Heart right ventricle (tissue), 16 donors: ENCODE data around the gene PHYKPL. TPM values are rescaled to one million over a fixed set of nuclear protein-coding genes. Genes with fewer than 3 reads are reported as not detected.

Source experiments
- ATAC-seq, 8 donors: fragments of 200-7000 bp; cut with Tn5 transposase; one replicate each; pipeline ENCODE4 v1.9.1; 2020; ENCODE audit warnings: mild to moderate bottlenecking in 8 of 8, moderate library complexity in 8 of 8, moderate number of reproducible peaks in 1 of 8
- DNase-seq, 2 donors: peaks; one replicate each; pipeline ENCODE4 v3.0.0-alpha.2; 2020
- H3K27ac ChIP-seq, 10 donors: fragments of 200-600 bp; sonication (generic) in 2 of 10; one replicate each; pipeline versions ENCODE4 v1.5.0 to v1.8.0; 2020 to 2022; ENCODE audit warnings: mild to moderate bottlenecking in 3 of 10
- H3K27me3 ChIP-seq, 7 donors: fragments of 200-600 bp; one replicate each; pipeline ENCODE4 v1.8.0; 2021 to 2022; ENCODE audit warnings: mild to moderate bottlenecking in 2 of 7
- H3K36me3 ChIP-seq, 9 donors: fragments of 200-600 bp; sonication (generic) in 1 of 9; one replicate each; pipeline versions ENCODE4 v1.5.0 to v1.8.0; 2020 to 2022; ENCODE audit warnings: mild to moderate bottlenecking in 2 of 9
- H3K4me1 ChIP-seq, 9 donors: fragments of 200-600 bp; sonication (generic) in 1 of 9; one replicate each; pipeline versions ENCODE4 v1.5.0 to v1.8.0; 2020 to 2022; ENCODE audit warnings: mild to moderate bottlenecking in 4 of 9
- H3K4me3 ChIP-seq, 10 donors: fragments of 200-600 bp; sonication (generic) in 2 of 10; one replicate each; pipeline versions ENCODE4 v1.5.0 to v1.8.0; 2020 to 2022; ENCODE audit warnings: mild to moderate bottlenecking in 7 of 10, moderate library complexity in 2 of 10
- H3K9me3 ChIP-seq, 11 donors: fragments of 200-600 bp in 10 of 11; sonication (generic) in 2 of 11; one replicate each; pipeline versions ENCODE4 v1.5.0 to v1.8.0; 2013 to 2022; ENCODE audit warnings: mild to moderate bottlenecking in 2 of 11, control low read depth in 1 of 11, moderate library complexity in 1 of 11
- WGBS, 2 donors: extraction: QIAGEN DNeasy Blood & Tissue Kit; methylation state at CpG; one replicate each; pipeline ENCODE4 v1.1.7; 2013; ENCODE audit warnings: inconsistent platforms in 1 of 2; 5-methylcytosine and 5-hydroxymethylcytosine counted together
- intact Hi-C, 10 donors: fragments of 100-400 bp; cut with DNase I; formaldehyde crosslinking; loops; one replicate each; pipeline versions ENCODE4 v1.11.1 to v1.14.2; 2022
- polyA plus RNA-seq, 2 donors: library from polyadenylated mRNA; stranded (reverse); fragments of 200-250 nt; gene quantifications; one replicate each; pipeline ENCODE4 v1.2.3, GENCODE V29; 2013
- total RNA-seq, 10 donors: library from RNA; stranded (reverse); fragmentation: NEBNext Ultra II Directional in 3 of 10; extraction: Animal tissue kit (Norgen Biotek cat#: 25700) in 3 of 10; gene quantifications; one replicate each; pipeline versions ENCODE4 v1.2.1 to v1.2.4, GENCODE V29; 2021 to 2023
- TF ChIP-seq, protein P1 (sequence below), 9 donors: fragments of 200-600 bp; sonication (generic) in 2 of 9; IDR thresholded peaks; one replicate each; pipeline versions ENCODE4 v1.5.0 to v1.8.0; 2021 to 2022; ENCODE audit warnings: antibody characterized with exemption in 9 of 9, mild to moderate bottlenecking in 5 of 9, moderate library complexity in 1 of 9
- donor health status: Arrhythmogenic right ventricular cardiomyopathy.
- donor health status: ischemic (EF 13 %, LVEDD 7.1; RV severe dilation, severe dysfunction).
- donor health status: healthy with polysubstance abuse.
- donor health status: DM: no; HTN: yes; CAD: no.
- donor health status: DM: no; HTN: no; CAD: no.
- donor health status: ischemic (EF 25% LVEDD 6.9; RV normal size, moderate dysfunction).
- donor health status: ischemic (EF 25% LVEDD 5.7; RV mildly dilated, moderate dysfunction).
- donor health status: healthy.
- donor health status: DM: yes; HTN: yes; CAD: no.
- donor health status: Ischemic cardiomyopathy.
- donor health status: ischemic (EF 35%, LVEDD 5.7; RV mildly dilated, moderate dysfunction).
- donor health status: nonischemic (EF 11% LVEDD 7.7; RV severe dilation, severe dysfunction).
- donor health status: DM: yes; HTN: yes; CAD: no.
- donor health status: PGD.
- donor health status: ischemic (EF 29% LVEDD 5.4; RV normal size, mild dysfunction).
- donor health status: nonischemic (EF 23%, LVEDD 6.1; RV moderate dilation, normal function).

PHYKPL gene
- total and polyA plus RNA-seq, 12 donors, result 24.8 to 59.8 (median 37.3) TPM

GRCh38 chr5:178160176-178160575 lies 72.4 kb downstream of the PHYKPL start:
- intact Hi-C loops, result loop anchor here in 1 of 10 donors (5.0 kb wide), 1 partner anchor 83 kb away; no protein-coding TSS in a partner anchor
- Histone ChIP-seq H3K27me3 (peaks cover 0 to 29% (median 17%) of the 10 kb centered on the region in 7 donors), H3K36me3 (no peaks in the 10 kb centered on the region), H3K4me3 (no peak overlapping the region), H3K27ac (no peak overlapping the region), H3K4me1 (peaks cover 0 to 10% (median 8%) of the 10 kb centered on the region in 9 donors), H3K9me3 (no peaks in the 10 kb centered on the region)
- TF ChIP-seq, protein P1, sequence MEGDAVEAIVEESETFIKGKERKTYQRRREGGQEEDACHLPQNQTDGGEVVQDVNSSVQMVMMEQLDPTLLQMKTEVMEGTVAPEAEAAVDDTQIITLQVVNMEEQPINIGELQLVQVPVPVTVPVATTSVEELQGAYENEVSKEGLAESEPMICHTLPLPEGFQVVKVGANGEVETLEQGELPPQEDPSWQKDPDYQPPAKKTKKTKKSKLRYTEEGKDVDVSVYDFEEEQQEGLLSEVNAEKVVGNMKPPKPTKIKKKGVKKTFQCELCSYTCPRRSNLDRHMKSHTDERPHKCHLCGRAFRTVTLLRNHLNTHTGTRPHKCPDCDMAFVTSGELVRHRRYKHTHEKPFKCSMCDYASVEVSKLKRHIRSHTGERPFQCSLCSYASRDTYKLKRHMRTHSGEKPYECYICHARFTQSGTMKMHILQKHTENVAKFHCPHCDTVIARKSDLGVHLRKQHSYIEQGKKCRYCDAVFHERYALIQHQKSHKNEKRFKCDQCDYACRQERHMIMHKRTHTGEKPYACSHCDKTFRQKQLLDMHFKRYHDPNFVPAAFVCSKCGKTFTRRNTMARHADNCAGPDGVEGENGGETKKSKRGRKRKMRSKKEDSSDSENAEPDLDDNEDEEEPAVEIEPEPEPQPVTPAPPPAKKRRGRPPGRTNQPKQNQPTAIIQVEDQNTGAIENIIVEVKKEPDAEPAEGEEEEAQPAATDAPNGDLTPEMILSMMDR (IDR thresholded peaks at IDR 0.05), result no peak
- ATAC-seq, result no peak
- no peak for DNase-seq
- WGBS, 2 donors, result 84% methylated on average over 5 of the region's 5 CpGs

Other genes with a start within 250 kb of the PHYKPL start
- gene PROP1, start 236.6 kb downstream of the PHYKPL start, total RNA-seq, result not detected
- gene PROP1, start 236.6 kb downstream of the PHYKPL start, polyA plus RNA-seq, result not detected
- 1 to 10 TPM; 1.1 to 5.5 (median 2.5) TPM for gene N4BP3, start 119.3 kb downstream of the PHYKPL start, total RNA-seq
- 1 to 10 TPM; 2.9 to 3.4 TPM for gene N4BP3, start 119.3 kb downstream of the PHYKPL start, polyA plus RNA-seq
- gene RMND5B, start 101.8 kb downstream of the PHYKPL start, total RNA-seq, result 10 to 100 TPM; 29.1 to 38.5 (median 32.8) TPM
- 10 to 100 TPM; 29.3 to 34.2 TPM for gene RMND5B, start 101.8 kb downstream of the PHYKPL start, polyA plus RNA-seq
- gene NHP2, start 78.9 kb downstream of the PHYKPL start, total RNA-seq, result 10 to 100 TPM; 66.7 to 95.8 (median 74.5) TPM
- gene NHP2, start 78.9 kb downstream of the PHYKPL start, polyA plus RNA-seq, result 100 to 1,000 TPM in 1 of 2 donors, 10 to 100 TPM in 1; 59.8 to 272 TPM
- not detected for gene GMCL2, start 45.4 kb downstream of the PHYKPL start, total RNA-seq
- not detected for gene GMCL2, start 45.4 kb downstream of the PHYKPL start, polyA plus RNA-seq
- 100 to 1,000 TPM in 2 of 10 donors, 10 to 100 TPM in 8; 70.8 to 132 (median 81.4) TPM for gene HNRNPAB, start 28.3 kb downstream of the PHYKPL start, total RNA-seq
- 100 to 1,000 TPM in 1 of 2 donors, 10 to 100 TPM in 1; 84.6 to 140 TPM for gene HNRNPAB, start 28.3 kb downstream of the PHYKPL start, polyA plus RNA-seq